ENCODE results near the gene LASP1NB.
A peak's percentile ranks its signal among the peaks of the same experiment; 100 is the strongest.
"Not testable (repeated sequence)": the region's sequence is repeated elsewhere in the genome, so short reads cannot be mapped to it uniquely, and the experiment has no call there.

Gene LASP1NB

DNA sequence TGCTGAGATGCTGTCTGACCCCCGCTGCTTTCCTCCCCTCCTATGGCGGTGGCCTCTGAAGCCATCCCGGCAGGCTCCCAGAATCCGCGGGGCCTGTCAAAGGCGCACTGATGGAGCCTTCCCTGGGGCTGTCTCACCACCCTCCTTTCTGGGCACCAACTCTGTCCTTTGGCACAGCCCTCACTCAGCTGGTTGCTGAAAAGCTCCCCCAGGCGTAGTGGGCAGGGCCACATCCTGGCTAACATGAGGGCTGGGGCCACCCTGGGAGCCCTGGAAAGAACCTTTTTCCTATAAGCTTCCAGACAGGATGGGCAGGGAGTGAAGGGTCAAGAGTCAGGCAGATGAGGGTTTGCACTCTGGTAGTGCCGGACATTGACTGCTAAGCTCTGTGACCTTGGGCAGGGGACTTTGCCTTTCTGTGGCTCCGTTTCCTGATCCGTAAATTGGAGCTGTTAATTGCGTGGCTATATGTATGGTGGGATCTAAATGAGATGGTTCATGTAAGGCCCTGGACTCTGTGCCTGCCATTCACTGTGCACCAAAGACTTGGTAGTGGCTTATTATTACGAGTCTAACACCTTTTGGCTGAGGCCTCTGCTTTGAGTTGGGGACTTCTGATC lies 27.6 kb upstream of the LASP1NB start:
- no peak for DNase-seq

DNA sequence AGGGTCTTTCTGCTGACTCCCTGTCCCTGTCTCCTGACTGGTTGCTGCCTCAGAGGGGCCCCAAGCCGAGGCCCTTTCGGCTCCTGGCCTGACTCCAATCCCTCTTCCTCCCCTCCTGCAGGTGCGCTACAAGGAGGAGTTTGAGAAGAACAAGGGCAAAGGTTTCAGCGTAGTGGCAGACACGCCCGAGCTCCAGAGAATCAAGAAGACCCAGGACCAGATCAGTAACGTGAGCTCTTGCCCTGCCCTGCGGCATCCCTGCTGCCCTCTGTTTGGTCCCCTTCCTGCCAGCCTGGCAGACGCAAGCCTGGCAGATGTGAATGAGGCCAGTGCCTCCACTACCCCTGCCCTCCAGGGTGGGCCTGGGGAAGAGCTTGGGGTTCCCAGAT lies 27.1 kb upstream of the LASP1NB start:
- DNase-seq, result no peak

DNA sequence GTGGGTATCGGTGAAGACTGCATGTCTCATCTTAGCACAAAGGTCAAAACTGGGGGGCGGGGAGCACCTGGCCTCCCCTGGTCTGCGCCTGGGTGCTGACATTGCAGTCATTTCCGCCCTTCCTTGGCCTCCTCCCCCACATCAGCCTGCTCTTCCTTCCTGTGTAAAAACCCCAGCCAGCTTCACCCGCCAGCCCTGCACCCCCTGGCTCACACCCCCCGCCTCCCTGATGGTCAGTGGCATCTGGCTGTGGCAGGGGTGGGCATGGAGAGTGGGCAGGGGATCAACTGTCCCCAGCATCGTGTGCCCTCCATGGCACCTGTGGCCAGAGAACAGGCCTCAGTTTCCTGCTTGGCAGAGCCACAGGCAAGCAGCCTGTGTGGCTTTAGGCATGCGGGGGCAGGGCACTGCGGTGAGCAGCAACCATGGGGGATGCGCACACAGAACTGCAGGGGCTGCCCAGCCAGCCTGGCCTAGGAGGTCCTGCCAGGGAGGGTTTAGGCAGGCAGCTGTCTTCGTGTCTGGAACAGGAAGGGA lies 26.5 kb upstream of the LASP1NB start:
- no peak for DNase-seq

DNA sequence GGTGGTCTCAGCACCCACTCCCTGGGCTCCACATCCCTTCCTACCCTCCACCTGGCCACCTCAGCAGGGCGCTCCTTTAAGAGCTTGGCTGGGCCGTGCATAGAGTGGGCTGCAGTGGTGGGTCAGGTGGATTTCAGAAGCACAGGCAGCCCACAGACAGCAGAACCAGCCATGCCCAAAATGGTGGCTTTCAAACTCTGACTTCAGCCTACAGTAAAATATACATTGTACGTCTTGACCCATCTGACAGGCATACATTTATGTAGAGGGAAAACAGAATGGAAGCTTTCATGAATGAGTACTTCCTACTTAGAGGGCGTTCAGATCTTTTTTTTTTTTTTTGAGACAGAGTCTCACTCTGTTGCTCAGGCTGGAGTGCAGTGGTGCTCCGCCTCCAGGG lies 26.0 kb upstream of the LASP1NB start:
- DNase-seq, result no peak

DNA sequence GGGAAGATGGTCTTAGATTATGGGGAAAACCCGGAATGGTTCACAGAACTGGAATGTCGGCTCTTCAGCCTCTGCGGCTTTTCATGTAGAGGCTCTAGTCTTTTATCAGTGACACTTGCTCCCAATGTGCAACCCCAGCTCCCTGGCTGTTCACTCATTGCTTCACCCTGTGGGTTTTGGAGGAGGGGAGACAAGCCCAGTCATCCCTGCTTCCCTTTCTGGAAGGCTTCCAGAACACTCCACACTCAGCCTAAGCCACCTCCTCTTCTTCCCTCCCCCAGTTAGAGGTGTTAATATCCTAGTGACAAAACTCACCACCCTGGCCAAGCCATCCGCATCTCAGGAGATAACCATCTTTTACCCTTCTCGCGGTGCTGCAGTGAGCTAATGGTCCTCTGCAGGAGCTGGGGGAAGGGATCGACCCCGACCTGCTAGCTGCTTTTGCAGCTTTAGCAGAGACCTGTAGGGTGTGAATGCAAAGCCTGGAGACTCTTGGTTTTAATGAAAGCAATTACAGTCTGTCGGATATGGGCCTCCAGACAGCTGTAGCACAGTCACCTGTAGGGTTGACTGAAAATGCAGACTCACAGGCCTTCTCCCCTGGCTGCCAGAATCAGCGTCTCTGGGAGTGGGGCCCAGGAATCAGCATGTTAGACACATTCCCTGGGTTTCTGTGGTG lies 24.3 kb upstream of the LASP1NB start:
- peak; percentile 77 for DNase-seq

DNA sequence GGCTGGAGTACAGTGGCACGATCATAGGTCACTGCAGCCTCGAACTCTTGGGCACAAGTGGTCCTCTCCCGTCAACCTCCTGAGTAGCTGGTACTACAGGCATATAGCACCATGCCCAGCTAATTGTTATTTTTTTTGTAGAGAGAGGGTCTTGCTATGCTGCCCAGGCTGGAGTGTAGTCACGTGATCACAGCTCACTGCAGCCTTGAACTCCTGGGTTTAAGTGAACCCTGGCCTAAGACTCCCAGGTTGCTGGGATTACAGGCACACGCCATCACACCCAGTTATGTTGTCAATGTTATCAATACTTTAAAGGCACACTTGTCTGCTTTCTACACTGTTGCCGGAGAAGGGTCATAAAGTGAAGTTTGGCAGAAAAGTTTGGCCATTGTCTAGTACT lies 22.0 kb upstream of the LASP1NB start:
- DNase-seq, result no peak

DNA sequence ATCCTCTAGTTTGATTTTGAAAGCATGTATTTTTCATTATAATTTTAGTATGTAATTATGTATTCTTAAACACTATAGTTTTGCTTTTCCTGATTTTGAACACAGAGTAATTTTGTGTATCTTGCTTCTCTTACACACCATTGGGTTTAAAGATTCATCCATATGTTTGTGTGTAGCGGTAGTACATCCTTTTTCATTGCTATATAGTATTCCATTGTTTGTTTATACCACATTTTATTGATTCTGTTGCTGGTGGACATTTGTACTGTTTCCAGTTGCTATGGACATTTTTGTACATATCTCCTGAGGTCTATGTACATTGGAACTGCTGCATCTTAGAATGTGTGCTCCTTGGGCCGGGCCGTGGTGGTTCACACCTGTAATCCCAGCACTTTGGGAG lies 20.5 kb upstream of the LASP1NB start:
- DNase-seq, result no peak

DNA sequence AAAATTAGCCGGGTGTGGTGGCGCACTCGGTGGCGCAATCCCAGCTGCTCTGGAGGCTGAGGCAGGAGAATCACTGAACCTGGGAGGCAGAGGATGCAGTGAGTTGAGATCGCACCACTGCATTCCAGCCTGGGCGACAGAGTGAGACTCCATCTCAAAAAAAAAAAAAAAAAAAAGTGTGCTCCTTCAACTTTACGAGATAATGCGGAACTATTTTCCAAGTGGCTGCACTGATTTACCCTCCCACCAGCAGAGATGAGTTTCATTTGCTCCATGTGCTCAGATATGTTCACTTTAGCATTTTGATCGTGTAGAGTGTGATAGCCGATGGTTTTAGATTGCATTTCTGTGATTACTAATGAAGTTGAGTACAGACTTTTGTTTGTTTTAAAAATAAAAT lies 20.0 kb upstream of the LASP1NB start:
- DNase-seq, result no peak

DNA sequence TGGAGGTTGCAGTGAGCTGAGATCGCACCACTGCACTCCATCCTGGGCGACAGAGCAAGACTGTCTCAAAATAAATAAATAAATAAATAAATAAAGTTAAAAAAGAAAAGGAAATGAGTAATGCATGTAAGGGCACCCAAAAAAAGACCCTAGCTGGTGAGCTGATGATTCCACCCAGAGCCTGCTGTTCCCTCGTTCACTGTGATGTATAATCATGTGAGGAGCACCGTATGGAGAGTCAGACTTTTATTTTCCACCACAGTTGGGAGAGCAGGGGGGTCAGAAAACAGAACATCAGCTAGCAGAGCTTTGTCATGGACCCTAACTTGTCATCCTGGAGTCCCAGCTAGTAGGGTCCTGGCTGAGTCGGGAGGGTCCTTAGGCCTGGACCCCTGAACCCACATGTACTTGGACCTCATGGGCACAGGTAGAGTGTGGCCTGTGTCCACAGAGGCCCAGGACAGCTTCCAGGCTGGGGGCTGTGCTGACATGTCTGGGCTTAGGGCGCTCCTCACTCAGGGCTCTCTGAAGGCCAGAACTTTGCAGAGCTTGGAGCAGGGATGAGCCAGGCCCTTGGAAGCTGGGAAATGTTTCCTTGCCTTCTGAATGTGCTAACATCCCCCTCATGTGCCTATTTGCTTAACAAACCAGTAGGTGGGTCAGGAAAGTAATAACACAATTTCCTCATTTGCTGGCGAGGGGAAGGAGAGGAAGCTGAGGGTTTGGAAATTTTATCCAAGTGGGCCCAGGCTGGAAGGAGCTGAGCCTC lies 18.8 kb upstream of the LASP1NB start:
- no peak for DNase-seq

DNA sequence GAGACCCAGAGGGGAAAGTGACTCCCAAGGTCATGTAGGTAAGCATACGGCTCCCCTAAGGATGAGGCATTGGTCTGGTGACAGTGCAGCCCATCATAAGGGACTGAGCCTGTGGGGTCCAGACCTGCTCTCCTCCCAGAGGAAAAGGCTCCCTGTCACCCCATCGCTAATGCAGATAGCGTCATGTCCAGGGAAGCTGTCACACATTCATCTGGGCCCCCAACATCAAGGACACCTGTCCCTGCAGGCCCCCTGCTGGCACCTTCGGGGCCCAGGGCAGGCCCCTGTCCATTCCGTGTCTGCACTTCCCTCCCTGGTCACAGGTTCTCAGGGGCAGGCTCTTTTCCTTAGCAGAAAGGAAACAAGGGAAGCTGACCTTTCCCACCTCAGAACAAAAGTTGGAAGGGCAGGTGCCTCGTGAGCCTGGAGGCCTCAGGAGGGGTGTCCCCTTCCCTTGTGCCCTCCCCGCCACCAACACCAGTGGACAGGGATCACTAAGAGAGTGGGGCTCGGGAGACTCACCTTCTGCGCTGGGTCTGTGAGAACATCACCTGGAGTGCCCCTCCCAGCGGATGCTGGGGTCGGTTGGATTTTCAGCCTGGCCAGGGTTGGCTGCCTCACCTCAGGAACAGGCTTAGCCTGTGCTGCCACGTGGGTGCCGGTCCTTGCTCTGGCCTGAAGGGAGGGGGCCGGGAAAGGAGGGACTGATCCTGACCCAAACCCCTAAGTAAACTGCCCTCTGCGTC lies 17.3 kb upstream of the LASP1NB start:
- DNase-seq, result no peak

DNA sequence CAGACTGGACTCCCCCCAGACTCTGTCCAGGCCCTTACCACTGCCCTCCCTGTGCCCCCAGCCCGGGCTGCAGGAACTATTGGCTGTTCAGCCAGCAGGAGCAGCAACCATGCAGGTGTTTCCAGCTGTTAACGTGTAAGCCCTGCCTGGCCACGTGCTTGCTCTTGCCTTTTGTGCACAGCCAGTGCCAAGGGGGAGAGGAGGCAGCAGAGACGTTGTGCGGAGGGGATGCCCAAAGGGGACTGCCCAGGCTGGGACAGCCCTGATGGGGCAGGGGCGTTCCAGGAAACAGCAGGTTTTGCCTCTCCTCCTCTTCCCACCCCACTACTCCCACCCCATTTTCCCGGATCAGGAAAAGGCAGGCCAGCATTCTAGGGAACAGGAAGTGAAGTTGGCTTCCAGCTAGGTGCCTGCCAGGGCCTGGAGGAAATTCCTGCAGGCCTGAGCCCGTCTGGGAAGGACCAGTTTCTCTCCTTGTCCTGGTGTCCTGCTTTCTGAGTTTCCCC lies 16.7 kb upstream of the LASP1NB start:
- DNase-seq, result no peak

DNA sequence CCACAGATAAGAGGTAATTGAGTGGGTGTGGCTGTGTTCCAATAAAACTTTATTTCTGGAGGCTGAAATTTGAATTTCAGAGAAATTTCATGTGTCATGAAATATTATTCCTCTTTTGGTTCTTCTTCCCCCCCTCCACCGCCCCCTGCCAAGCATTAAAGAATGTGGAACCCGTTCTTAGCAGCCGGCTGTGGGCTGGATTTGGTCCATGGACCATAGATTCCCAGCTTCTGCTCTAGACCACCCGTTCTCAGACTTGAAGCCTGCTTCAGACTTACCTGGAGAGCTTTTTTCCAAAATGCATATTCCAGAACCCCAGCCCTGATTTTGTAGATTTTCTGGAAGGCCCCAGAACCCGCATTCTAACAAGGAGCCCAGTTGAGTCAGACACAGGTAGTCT lies 15.1 kb upstream of the LASP1NB start:
- DNase-seq, result no peak

DNA sequence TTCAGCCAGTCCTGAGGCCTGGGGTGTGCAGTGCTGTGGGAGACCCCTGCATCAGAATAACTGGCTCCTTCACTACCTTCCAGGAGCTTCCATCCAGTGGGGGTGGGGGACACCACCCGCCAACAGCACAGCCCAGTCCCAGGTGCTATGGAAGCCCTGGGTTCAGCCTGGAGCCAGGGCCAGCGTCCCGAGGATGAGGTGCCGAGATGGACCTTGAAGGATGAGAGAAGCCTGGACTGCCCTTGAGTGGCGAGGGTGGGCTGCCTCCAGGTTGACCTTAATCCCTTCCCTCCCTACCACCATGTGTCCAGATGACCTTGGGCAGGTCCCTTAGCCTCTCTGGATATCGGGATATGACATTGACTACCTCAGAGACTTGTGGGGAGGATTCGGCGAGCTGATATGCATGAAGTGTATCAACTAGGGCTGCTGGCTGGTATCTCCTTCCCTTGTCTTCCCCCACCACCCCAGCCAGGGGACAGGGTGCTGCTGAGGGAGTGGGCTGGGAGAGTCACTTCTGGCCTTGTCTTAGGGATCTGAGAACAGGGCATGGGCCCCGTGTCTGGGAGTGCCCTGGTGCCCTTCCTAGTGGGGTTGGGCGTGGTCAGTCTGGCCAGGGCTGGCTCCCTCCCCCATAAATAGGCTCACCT lies 14.2 kb upstream of the LASP1NB start:
- no peak for DNase-seq

DNA sequence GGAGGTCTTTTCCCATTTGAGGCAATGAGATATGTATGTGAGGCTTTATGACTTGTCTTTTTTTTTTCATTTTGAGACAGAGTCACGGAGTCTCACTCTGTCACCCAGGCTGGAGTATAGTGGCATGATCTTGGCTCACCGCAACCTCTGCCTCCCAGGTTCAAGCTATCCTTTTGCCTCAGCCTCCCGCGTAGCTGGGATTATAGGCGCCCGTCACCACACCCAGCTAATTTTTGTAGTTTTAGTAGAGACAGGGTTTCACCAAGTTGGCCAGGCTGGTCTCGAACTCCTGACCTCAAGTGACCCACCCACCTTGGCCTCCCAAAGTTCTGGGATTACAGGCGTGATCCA lies 13.7 kb upstream of the LASP1NB start:
- not testable (repeated sequence) for DNase-seq

DNA sequence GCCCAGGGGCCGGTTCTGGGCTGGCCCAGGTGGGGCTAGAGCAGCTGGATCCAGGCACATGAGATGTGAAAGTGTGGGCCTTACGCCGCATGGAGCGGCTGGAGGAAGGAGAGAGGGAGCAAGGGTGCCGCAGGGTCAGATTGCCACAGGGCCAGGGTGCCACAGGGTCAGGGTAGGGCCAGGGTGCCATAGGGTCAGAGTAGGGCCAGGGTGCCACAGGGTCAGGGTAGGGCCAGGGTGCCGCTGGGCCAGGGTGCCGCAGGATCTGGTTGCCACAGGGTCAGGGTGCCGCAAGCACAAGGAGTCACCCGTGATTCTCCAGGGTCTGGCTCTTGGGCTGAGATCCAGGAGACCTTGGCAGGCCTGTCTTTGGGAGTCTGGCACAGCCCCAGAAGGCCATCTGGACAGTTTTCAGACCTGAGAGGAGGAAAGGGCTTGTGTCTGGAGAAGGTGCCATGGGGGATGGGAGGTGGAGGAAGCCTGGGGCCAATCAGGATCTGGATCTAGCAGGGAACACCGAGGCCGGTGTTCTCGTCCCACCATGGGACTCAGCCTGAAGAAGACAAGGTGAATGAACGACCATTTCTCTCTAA lies 13.1 kb upstream of the LASP1NB start:
- no peak for DNase-seq

DNA sequence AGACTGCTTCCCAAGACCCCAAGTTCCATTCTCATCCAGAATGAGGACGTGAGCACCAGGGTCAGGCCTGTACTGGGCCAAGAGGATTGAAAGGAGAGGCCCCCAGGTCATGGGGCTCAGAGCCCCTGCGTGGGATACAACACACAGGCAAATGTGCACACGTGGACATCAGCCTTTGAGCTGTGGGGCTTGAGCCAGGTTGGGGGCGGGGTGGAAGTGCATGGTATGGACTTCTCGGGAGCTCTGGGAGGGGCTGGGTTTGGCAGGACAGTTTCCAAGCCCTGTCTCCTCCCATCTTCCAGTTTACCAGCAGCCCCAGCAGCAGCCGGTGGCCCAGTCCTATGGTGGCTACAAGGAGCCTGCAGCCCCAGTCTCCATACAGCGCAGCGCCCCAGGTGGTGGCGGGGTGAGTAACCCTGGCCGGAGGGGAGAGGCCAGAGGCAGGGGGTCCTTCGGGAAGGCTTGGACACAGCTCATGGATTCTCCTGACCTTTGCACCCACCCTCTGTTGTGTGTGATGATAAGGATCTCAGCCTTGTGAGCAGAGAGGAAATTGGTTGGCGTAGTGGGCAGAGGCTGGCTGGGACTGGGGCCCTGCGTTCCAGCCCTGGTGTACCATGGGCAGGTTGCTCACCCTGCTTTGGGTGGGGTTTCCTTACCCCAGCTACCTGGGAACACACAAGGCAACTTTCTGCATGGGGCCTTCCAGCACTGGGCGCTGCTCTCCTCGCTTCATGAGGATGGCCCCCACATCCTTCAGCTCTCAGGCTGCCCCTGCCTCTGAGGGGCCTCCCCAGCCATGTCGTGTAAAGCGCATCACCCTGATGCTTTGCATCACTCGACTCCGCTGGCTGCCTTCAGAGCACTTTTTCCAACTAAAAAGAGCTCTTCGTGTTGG lies 10.4 kb upstream of the LASP1NB start:
- DNase-seq, result no peak

DNA sequence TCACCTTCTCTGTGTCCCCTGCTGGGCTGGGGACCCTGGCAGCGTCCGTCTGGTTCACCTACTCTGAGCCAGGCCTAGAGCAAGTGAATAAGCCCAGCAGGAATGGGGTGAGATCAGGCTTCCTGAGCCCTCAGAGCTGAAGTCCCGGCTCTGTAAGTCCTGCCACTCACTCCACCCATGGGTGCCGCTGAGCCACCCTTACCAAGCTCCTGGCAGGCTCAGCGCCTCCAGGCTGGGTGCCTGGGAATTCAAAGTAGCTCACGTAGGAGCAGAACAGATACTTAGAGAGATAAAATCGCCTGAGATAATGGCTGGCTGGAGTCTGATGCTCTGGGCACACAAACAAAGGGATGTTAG lies 9.8 kb upstream of the LASP1NB start:
- DNase-seq, result no peak

DNA sequence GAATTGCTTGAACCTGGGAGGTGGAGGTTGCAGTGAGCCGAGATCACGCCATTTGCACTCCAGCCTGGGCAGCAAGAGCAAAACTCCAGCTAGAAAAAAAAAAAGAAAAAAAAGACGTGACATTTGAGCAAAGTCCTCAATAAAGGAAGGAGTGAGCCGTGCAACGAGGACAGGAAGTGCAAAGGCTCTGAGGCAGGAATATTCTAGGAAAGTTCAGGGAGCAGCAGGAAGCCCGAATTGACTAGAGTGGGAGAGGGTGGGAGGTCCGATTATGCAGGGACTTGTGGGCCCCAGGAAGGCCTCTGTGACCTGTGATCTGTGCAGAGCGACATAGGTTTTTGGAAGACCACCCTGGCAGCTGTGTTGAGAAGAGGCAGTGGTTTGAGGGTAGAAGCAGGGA lies 8.6 kb upstream of the LASP1NB start:
- DNase-seq, result no peak

DNA sequence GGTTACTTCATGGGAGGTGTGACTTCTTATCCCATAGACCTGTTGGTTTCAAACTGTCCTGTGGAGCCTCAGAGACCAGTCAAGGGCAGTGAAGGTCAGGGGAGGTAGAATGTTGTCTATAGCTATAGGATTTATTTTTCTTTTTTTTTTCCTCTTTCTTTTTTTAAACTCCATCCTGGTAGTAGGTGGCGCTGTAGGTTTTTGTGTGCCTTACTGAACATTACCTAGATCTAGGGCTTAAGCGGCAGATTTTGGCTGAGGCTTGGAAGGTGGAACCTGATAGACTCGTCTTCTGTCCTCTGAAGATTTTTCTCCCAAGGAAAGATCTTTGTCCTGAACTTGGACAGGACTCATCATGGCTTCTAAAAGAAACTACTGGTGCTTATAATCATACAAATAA lies 8.2 kb upstream of the LASP1NB start:
- no peak for DNase-seq

DNA sequence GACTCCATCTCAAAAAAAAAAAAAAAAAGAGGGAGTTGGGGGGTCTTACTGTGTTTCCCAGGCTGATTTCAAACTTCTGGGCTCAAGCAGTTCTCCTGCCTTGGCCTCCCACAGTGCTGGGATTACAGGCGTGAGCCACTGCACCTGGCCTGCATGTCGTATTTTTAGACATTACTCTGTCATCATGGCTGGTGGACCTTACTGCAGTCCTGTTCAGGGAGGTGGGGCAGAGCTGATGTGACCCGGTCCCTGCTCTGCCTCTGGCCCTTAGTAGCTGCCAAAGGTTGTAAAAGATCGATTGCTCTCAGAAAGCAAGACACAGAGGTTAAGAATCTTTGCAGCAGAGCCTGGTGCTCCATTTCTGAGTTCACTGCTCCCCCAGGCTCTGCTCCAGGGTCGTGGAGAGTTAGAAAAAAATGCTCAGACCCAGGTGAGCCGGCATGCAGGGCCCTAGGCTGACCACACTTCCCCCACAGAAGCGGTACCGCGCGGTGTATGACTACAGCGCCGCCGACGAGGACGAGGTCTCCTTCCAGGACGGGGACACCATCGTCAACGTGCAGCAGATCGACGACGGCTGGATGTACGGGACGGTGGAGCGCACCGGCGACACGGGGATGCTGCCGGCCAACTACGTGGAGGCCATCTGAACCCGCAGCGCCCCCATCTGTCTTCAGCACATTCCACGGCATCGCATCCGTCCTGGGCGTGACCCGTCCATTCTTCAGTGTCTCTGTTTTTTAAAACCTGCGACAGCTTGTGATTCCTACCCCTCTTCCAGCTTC lies 7.1 kb upstream of the LASP1NB start:
- no peak for DNase-seq

DNA sequence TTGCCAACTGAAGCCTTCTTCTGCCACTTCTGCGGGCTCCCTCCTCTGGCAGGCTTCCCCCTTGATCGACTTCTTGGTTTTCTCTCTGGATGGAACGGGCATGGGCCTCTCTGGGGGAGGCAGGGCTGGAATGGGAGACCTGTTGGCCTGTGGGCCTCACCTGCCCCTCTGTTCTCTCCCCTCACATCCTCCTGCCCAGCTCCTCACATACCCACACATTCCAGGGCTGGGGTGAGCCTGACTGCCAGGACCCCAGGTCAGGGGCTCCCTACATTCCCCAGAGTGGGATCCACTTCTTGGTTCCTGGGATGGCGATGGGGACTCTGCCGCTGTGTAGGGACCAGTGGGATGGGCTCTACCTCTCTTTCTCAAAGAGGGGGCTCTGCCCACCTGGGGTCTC lies 6.5 kb upstream of the LASP1NB start:
- no peak for DNase-seq
